SH-SY5Y (cell line): ENCODE measurements around the gene SPNS2.

Source experiments
- GATA2 ChIP-seq: IDR thresholded peaks from 2 replicates; pipeline ENCODE4 v1.6.1; 2011; ENCODE audit warnings: mild to moderate bottlenecking, low read depth, low read length
- GATA3 ChIP-seq: IDR thresholded peaks from 2 replicates; pipeline ENCODE4 v1.6.1; 2011; ENCODE audit warnings: low read depth, mild to moderate bottlenecking, low read length, moderate library complexity

GRCh38 chr17:4543557-4544026, 44.9 kb downstream of the SPNS2 start:
- no peak for TF ChIP-seq GATA2
- TF ChIP-seq GATA3, result no peak
